GM19328 (cell line): ENCODE data around the gene PDE1C.

Experiments
- ATAC-seq: cut with Tn5 transposase; IDR thresholded peaks from one replicate; pipeline ENCODE4 v1.9.1; 2021; ENCODE audit warnings: mild to moderate bottlenecking, moderate library complexity; ENCODE audit not compliant: unreplicated experiment

The PDE1C gene

GRCh38 chr7:32001948-32002347, 68.3 kb downstream of the PDE1C start:
- ATAC-seq, result no peak

DNA sequence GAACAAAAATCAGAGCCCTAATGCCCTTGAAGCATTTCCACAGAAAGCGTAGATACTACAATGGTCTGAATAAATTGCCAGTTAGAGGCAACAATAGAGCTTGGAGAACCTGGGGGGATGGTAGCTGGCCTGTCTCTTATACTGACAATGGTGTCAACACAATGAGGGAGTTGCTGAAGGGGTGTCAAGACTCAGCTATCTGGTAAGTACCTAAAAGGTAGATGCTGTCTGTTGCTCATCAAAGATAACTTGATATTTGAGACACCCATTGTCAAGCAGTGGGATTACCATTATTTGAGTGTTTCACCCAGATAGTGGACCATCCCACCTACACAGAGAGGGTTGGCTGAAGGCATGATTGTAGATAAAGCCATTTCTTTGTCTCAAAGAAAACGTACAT, 72.8 kb downstream of the PDE1C start:
- no peak for ATAC-seq

DNA sequence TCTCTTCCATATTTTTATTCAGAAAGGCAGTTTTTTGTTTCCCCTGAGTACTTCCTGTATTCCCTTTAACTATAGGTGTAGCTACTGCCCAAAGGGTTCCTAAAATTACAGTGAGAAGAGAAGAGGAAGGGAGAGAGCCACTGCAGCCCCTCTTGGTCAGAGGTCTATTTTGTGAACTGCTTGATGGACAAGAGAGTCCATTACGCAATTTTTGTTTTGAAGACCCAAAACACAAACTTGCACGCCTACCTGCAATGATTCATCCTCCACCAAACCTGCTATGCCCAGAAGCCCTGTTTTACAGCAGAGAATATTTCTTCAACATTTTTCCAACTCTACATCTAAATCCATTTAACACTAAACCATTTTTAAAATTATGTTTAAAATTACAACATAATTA, 75.1 kb downstream of the PDE1C start:
- ATAC-seq, result no peak

DNA sequence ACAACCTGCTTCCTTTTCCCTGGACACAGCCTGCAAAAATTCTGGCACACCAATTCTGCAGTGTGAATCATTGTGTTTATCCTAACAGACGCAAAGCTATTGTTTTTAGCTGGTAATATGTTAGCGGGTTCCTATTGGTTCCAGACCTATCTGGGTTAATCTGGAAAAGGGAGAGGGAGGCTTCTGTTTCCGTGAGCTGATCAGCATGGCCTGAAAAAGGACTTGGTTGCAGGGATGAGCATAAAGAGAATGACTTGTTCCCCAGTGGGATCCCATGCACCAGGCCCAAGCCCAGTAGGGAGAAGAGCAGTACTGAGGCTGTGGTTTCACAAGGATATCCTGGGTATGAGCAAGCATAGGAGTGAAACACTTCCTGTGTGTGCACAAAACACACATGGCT, 78.4 kb downstream of the PDE1C start:
- no peak for ATAC-seq

DNA sequence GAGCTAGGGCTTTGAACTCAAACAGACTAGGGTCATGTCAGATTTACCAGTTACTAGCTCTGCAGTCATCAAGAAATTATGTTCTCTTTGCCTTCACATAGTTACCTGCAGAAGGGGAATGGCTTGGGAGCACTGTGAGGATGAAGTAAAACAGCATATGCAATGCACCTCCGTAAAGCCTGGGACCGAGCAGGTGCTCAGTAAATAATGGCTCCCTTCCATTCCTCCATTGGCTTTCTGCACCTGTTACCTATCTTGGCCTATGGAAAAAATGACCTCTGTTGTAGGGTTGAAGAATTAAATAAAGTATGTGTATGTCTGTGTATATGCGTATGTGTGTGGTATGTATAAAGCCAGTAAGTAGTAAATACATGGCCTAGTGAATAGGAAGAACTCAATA, 78.8 kb downstream of the PDE1C start:
- no peak for ATAC-seq

GRCh38 chr7:31986878-31987518, 83.2 kb downstream of the PDE1C start:
- ATAC-seq, result no peak

DNA sequence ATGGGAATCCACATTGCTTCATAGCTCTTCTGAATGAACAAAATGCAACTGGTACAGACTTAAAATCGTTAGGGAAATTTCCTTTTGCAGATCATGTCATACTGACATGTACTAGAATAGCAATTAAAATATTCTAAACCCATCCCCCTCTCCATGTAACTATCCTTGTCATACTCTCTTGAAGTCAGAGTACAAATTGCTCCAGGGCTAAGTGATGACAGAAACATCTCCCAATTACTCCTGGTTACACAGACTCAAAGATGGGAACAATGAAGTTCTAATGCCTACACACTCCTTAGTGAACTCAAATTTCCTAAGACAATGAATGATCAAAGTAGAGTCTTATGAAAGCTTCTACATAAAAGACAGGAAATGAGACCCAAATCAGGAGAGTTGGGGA, 87.2 kb downstream of the PDE1C start:
- no peak for ATAC-seq

DNA sequence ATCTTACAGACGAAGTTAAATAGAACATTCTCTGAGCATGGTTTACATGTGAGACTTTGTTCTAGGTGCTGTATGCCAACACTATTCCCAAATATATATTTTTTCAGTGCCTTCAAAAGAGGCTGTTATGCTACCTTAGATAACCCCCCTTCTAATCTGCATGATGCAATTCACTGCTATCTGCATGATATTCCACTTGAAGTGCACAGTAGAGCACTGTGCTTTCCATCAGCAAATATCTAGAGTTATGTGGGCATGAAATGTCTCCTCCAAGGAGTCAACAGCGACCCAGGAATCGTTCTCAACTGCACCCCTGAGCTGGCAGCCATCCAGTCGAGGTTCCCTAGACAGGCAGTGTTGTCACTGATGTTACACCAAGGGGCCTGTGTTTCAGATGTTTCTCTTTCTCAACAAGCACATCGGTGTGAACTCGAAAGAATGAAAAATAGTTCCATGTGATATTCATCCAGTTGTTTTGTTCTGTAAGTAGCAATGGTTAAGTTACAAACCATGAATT, 88.3 kb downstream of the PDE1C start:
- no peak for ATAC-seq

DNA sequence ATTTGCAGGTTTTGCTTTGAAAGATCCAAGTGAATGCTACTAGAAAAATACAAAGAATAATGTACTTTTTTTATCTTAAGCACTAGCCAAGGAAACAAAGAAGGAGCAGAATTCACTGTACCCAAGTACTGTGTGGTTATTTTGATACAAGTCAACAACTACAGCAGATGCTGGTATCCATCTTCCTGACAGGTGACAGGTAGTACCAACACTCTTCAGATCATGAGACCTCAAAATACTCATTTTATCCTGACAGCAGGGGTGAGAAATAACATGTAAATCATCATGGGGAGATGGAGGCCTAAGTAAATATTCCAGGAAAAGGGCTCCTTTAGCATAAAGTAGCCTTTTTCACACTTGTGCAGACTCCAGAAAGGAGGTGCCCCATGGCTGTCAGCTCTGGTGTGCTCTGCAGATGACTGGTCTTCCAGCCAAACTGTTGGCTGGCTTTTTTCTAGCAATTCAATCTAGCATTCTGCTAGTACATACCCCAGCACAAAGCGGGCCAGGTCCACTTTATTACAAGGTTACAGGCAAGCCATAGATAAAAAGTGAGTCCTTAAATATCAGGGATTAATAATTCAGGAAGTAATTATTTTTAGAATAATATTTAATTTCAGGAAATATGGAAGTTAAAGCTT, 90.4 kb downstream of the PDE1C start:
- ATAC-seq, result no peak

DNA sequence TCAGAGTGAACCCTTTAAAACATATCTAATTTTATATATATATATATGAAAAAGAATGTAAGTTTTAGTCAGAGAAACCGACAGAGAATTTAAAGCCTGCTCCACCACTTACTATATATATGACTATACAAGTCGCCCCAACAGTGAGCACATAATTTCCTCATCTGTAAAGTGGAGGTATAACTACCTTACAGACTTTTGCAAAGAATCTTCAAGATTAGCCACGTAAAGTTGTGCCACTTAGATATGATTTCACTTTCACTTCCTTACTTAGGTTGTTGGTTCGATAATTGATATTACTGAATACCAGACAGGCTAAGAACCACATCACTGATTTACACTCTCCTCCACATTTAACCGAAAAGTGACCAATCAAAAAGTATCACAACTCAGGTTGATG, 94.7 kb downstream of the PDE1C start:
- ATAC-seq, result no peak

- no peak for ATAC-seq
These were observed 95.9 kb downstream of the PDE1C start for GRCh38 chr7:31974351-31974750.

DNA sequence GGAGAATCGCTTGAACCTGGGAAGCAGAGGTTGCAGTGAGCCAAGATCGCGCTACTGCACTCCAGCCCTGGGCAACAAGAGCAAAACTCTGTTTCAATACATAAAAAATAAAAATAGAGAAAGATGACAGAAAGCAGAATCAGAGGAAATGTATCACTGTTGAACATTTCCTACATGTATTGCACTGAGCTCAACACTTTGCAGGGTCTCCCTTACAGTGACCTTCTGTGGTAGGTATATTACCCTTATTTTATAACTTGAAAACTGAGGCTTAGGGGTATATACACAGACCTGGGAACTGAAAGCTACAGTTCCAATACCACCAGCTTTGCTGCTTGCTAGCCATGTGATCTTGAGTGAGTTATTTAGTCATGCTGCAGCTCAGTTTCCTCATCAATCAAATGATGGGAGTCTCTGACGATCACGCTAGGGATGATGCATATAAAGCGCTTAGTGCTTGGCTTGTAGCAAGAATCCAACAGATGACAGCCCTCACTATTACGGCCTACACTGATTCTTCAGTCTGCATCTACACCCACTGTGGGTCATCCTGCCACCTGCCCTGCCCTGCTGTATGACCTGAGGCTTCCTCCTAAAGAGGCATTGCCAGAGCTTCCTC, 99.0 kb downstream of the PDE1C start:
- ATAC-seq, result no peak

DNA sequence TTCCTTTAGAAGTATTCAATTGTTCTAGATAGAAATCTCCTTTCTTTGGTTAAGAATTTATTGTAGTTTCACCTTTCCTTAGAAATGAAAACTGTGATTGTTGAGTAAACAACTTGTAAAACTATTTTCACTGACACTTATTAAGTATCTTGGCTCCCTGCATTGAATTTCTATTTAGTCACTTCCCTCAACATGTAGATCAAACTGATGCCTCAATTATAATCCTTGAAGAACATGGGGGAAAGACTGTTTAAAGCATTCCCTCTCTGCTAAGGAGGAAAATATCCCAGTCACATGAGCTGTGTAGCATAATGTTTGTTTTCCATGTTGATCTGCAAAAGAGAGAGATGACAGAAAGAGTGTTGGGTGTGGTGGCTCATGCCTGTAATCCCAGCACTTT, 99.7 kb downstream of the PDE1C start:
- ATAC-seq, result no peak

GRCh38 chr7:31963569-31964175, 106.5 kb downstream of the PDE1C start:
- ATAC-seq, result no peak

- ATAC-seq, result no peak
These were observed 108.0 kb downstream of the PDE1C start for GRCh38 chr7:31962246-31962645.

DNA sequence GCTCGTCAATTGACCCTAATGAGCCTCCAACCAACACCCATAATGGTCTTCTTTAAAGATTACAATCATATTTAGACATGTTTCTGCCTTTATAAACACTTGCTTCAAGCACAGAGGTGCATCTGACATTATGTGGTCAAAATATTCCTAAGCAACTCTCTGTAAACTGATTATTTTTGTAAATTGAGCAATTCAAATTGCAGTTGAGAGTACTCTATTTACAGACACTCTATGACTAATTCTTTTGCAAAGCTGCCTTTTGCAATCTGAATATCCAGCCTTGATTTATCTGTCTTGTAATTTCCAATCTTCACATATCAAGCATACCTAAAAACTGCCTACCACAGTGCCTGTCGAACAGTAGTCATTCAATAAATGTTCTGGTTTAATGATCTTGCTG, 112.0 kb downstream of the PDE1C start:
- ATAC-seq, result no peak

GRCh38 chr7:31957756-31958155, 112.5 kb downstream of the PDE1C start:
- no peak for ATAC-seq

DNA sequence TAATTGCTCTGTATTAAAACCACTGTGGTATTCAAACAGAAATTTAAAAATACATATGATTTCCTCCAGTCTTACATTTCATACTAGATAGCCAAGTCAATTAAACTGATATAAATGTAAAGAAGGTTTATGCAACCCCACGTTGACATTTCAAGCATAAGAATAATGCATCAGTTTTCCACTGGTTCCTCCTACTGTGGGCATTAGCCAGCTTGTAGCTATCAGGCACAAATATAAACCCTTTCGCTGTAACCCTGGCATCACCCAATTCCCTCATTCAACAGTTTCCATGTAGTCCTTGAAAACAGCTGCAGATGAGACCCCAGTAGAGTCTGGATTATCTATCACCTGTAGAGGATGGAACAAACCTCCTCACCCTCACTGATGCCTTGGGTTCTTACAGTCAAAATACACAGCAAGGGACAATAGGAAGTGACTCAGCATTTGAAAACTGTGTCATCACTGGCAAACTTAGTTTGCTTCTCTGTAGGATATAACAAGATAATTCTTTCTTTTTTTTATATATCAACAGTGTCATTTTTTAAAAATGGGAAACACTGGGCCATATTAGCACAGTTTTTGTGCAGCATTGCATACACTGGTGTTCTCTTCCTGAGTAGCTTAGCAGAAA, 113.0 kb downstream of the PDE1C start:
- no peak for ATAC-seq

GRCh38 chr7:31955641-31956040, 114.6 kb downstream of the PDE1C start:
- no peak for ATAC-seq

DNA sequence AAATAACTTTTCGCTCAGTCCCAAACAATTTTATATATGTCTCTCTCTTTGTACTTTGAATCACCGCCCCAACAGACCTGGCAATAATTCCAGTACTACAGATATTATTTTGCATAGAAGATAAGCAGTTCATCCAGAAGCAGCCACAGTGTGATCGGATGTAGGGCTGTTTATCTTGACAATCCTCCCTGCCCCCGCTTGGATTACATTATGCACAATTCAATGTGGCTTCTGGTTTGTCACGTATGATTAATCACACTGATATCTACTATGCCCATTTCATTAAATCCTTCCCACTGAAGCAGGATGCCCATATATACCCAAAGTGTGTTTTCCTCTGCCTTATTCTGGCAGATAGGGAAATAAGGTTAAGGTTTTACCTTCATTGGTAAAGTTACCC, 115.2 kb downstream of the PDE1C start:
- ATAC-seq, result no peak

DNA sequence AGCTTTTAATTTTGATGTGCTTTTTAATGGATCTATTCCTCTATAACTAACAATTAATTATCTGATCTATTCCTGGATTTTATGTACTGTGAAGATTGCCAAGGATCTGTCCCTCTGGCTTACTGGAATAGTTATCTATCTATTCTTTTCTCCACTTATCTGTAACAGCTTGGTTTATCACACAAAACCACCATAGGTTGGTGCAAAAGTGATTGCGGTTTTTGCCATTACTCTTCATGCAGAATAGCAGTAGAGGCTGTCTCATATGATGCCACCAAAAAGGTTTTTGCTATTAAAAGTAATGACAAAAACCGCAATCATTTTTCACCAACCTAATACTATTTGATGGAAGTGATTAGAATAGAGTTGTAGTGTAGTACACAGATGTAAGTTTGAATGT, 115.7 kb downstream of the PDE1C start:
- ATAC-seq, result no peak
